CD14-positive monocyte (primary cell): ENCODE measurements around the gene SREK1IP1. TPM values are rescaled to one million over a fixed set of nuclear protein-coding genes. Genes with fewer than 3 reads are reported as not detected.

Experiments
- DNase-seq, 3 donors: peaks; one replicate each; pipeline ENCODE4 v3.0.0-alpha.2; 2011 to 2022
- H2AFZ ChIP-seq: 2 replicates; pipeline ENCODE4 v1.6.0; 2012; ENCODE audit warnings: mild to moderate bottlenecking, low read depth, low read length, inconsistent platforms; ENCODE audit not compliant: insufficient read depth, poor library complexity, severe bottlenecking
- H3K27ac ChIP-seq, 2 donors: 1 replicate in 1 of 2; 2 replicates in 1 of 2; pipeline ENCODE4 v1.5.1; 2012 to 2013; ENCODE audit warnings: low read length in 2 of 2, control low read depth in 1 of 2, inconsistent platforms in 1 of 2, low read depth in 1 of 2, mild to moderate bottlenecking in 1 of 2
- H3K27me3 ChIP-seq, 2 donors: one replicate each; pipeline versions ENCODE4 v1.6.0 to v1.6.1; 2011 to 2013; ENCODE audit warnings: low read length in 2 of 2; ENCODE audit not compliant: control insufficient read depth in 2 of 2, insufficient read depth in 2 of 2
- H3K36me3 ChIP-seq, 2 donors: replicated peaks in 1 of 2; 1 replicate in 1 of 2; 2 replicates in 1 of 2; pipeline versions ENCODE4 v1.5.1 to v1.6.1; 2012 to 2013; ENCODE audit warnings: low read length in 2 of 2, control low read depth in 1 of 2, inconsistent platforms in 1 of 2, mild to moderate bottlenecking in 1 of 2; ENCODE audit not compliant: insufficient read depth in 2 of 2, control insufficient read depth in 1 of 2
- H3K4me1 ChIP-seq, 2 donors: 1 replicate in 1 of 2; 2 replicates in 1 of 2; pipeline versions ENCODE4 v1.5.1 to v1.6.1; 2012 to 2013; ENCODE audit warnings: low read length in 2 of 2, control low read depth in 1 of 2, inconsistent platforms in 1 of 2, mild to moderate bottlenecking in 1 of 2, moderate library complexity in 1 of 2; ENCODE audit not compliant: insufficient read depth in 2 of 2, control insufficient read depth in 1 of 2
- H3K4me2 ChIP-seq: replicated peaks from 2 replicates; pipeline ENCODE3; 2012; ENCODE audit warnings: low read length, moderate library complexity, mild to moderate bottlenecking; ENCODE audit not compliant: poor library complexity, severe bottlenecking; ENCODE audit errors: extremely low read depth
- H3K4me3 ChIP-seq, 3 experiments: fragments of 200-600 bp in 1 of 3; sonication (generic) in 1 of 3; replicated peaks in 1 of 3; 1 replicate in 2 of 3; 2 replicates in 1 of 3; pipeline ENCODE4 v1.5.1; 2011 to 2013; ENCODE audit warnings: low read length in 3 of 3, mild to moderate bottlenecking in 3 of 3, control low read depth in 2 of 3, low read depth in 2 of 3, inconsistent platforms in 1 of 3, moderate library complexity in 1 of 3
- H3K79me2 ChIP-seq: 2 replicates; pipeline ENCODE4 v1.6.0; 2012; ENCODE audit warnings: mild to moderate bottlenecking, control low read depth, inconsistent platforms, low read length, moderate library complexity; ENCODE audit not compliant: insufficient read depth
- H3K9ac ChIP-seq: 2 replicates; pipeline ENCODE4 v1.6.0; 2017; ENCODE audit warnings: low read length, mild to moderate bottlenecking; ENCODE audit not compliant: insufficient read depth, poor library complexity, severe bottlenecking
- H3K9me3 ChIP-seq, 2 donors: replicated peaks in 1 of 2; 1 replicate in 1 of 2; 2 replicates in 1 of 2; pipeline versions ENCODE4 v1.5.1 to v1.6.1; 2012 to 2013; ENCODE audit warnings: low read length in 2 of 2, control low read depth in 1 of 2; ENCODE audit not compliant: control insufficient read depth in 1 of 2, insufficient read depth in 1 of 2
- H4K20me1 ChIP-seq: 2 replicates; pipeline ENCODE4 v1.6.0; 2012; ENCODE audit warnings: mild to moderate bottlenecking, low read length, control low read depth, moderate library complexity; ENCODE audit not compliant: insufficient read depth
- H3K27ac Mint-ChIP-seq, 7 donors: one replicate each; pipeline ENCODE4 v1.8.0; 2020; ENCODE audit warnings: mild to moderate bottlenecking in 7 of 7, mixed read lengths in 7 of 7, moderate library complexity in 6 of 7, inconsistent platforms in 2 of 7
- H3K27me3 Mint-ChIP-seq, 3 donors: one replicate each; pipeline ENCODE4 v1.8.0; 2021 to 2022; ENCODE audit warnings: low read depth in 3 of 3, mild to moderate bottlenecking in 3 of 3, mixed read lengths in 3 of 3, moderate library complexity in 3 of 3, inconsistent platforms in 1 of 3
- H3K36me3 Mint-ChIP-seq, 2 donors: one replicate each; pipeline ENCODE4 v1.8.0; 2020; ENCODE audit warnings: mixed read lengths in 2 of 2, inconsistent platforms in 1 of 2, mild to moderate bottlenecking in 1 of 2
- H3K4me1 Mint-ChIP-seq: one replicate; pipeline ENCODE4 v1.8.0; 2020; ENCODE audit warnings: mild to moderate bottlenecking, mixed read lengths
- H3K4me3 Mint-ChIP-seq, 2 donors: one replicate each; pipeline ENCODE4 v1.8.0; 2020; ENCODE audit warnings: mild to moderate bottlenecking in 2 of 2, mixed read lengths in 2 of 2, moderate library complexity in 1 of 2
- H3K9me3 Mint-ChIP-seq, 7 donors: one replicate each; pipeline ENCODE4 v1.8.0; 2020 to 2022; ENCODE audit warnings: mixed read lengths in 7 of 7, mild to moderate bottlenecking in 6 of 7, moderate library complexity in 6 of 7, inconsistent platforms in 2 of 7
- WGBS: methylation state at CpG from one replicate; pipeline ENCODE4 v1.1.5; 2013; ENCODE audit warnings: missing lambda C conversion rate; ENCODE audit not compliant: insufficient coverage; 5-methylcytosine and 5-hydroxymethylcytosine counted together
- intact Hi-C, 2 donors: fragments of 100-400 bp; cut with micrococcal nuclease; formaldehyde crosslinking; loops; one replicate each; pipeline versions ENCODE4 v1.15.0 to v1.15.1; 2023
- polyA plus RNA-seq, 3 donors: library from polyadenylated mRNA; depleted of rRNA in 1 of 3; unstranded in 2 of 3; stranded (reverse) in 1 of 3; fragments of 300-500 nt in 2 of 3; fragments of >200 nt in 1 of 3; fragmentation: Illumina TruSeq in 2 of 3; gene quantifications; 1 replicate in 2 of 3; 2 replicates in 1 of 3; pipeline ENCODE4 v1.2.3, GENCODE V29; 2012 to 2021
- TF ChIP-seq, protein P1 (sequence below): fragments of 200-600 bp; IDR thresholded peaks from one replicate; pipeline ENCODE4 v1.8.0; 2022; ENCODE audit warnings: antibody characterized with exemption, mild to moderate bottlenecking

Gene SREK1IP1
- polyA plus RNA-seq, 3 donors, result 6.9 to 18.3 (median 16.9) TPM

DNA sequence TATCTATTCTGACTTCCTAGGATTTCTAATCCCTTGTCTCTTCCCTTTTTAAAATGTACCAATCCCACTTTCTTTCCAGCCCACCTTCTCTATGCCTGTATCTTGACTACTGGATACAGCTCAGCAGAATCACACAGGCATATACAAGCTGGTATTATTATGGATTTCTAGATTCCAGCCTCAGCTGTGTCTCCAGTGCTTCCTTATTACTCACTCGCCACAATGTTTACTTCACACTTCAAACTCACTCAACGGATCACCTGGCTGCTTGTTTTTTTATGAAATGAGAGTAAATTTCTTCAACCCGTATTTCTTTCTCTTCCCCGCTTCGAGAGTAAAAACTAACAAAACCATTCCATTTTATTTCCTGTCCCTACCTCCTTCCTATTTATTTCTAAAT is 39.0 kb upstream of the SREK1IP1 start:
- no peak overlapping the region for H3K9ac ChIP-seq
- H3K79me2 ChIP-seq, result no peaks in the 10 kb centered on the region
- H3K27me3 ChIP-seq, result no peaks in the 10 kb centered on the region
- peaks cover 0 to 1% (median 0%) of the 10 kb centered on the region in 7 donors for H3K9me3 Mint-ChIP-seq
- no peak overlapping the region for H3K27ac Mint-ChIP-seq
- H3K9me3 ChIP-seq, result no peaks in the 10 kb centered on the region
- H3K4me2 ChIP-seq, result no peak overlapping the region
- H3K27me3 Mint-ChIP-seq, result no peaks in the 10 kb centered on the region
- intact Hi-C loops, result no loop called here
- H3K27ac ChIP-seq, result no peak overlapping the region
- TF ChIP-seq, protein P1, sequence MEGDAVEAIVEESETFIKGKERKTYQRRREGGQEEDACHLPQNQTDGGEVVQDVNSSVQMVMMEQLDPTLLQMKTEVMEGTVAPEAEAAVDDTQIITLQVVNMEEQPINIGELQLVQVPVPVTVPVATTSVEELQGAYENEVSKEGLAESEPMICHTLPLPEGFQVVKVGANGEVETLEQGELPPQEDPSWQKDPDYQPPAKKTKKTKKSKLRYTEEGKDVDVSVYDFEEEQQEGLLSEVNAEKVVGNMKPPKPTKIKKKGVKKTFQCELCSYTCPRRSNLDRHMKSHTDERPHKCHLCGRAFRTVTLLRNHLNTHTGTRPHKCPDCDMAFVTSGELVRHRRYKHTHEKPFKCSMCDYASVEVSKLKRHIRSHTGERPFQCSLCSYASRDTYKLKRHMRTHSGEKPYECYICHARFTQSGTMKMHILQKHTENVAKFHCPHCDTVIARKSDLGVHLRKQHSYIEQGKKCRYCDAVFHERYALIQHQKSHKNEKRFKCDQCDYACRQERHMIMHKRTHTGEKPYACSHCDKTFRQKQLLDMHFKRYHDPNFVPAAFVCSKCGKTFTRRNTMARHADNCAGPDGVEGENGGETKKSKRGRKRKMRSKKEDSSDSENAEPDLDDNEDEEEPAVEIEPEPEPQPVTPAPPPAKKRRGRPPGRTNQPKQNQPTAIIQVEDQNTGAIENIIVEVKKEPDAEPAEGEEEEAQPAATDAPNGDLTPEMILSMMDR, result no peak
- H2AFZ ChIP-seq, result no peak overlapping the region
- WGBS, result 100% methylated on average over 3 of the region's 5 CpGs
- no peak overlapping the region for H3K4me3 Mint-ChIP-seq
- peaks cover 37 to 63% of the 10 kb centered on the region in 2 donors for H3K36me3 ChIP-seq
- no peaks in the 10 kb centered on the region for H4K20me1 ChIP-seq
- no peak overlapping the region for H3K4me3 ChIP-seq
- peaks cover 24 to 32% of the 10 kb centered on the region in 2 donors for H3K36me3 Mint-ChIP-seq
- H3K4me1 Mint-ChIP-seq, result no peaks in the 10 kb centered on the region
- no peaks in the 10 kb centered on the region for H3K4me1 ChIP-seq
- no peak for DNase-seq

- H3K36me3 Mint-ChIP-seq, result peaks cover 24 to 32% of the 10 kb centered on the region in 2 donors
- peaks cover 0 to 1% (median 0%) of the 10 kb centered on the region in 7 donors for H3K9me3 Mint-ChIP-seq
- TF ChIP-seq, protein P1, result no peak
- no peak overlapping the region for H2AFZ ChIP-seq
- no peak overlapping the region for H3K4me3 Mint-ChIP-seq
- H3K4me1 ChIP-seq, result no peaks in the 10 kb centered on the region
- H3K27me3 ChIP-seq, result no peaks in the 10 kb centered on the region
- H3K27ac ChIP-seq, result no peak overlapping the region
- peaks cover 39 to 73% of the 10 kb centered on the region in 2 donors for H3K36me3 ChIP-seq
- no peak overlapping the region for H3K4me3 ChIP-seq
- H3K27ac Mint-ChIP-seq, result no peak overlapping the region
- H3K4me1 Mint-ChIP-seq, result no peaks in the 10 kb centered on the region
- H3K9me3 ChIP-seq, result no peaks in the 10 kb centered on the region
- DNase-seq, result no peak
- H3K4me2 ChIP-seq, result no peak overlapping the region
- H4K20me1 ChIP-seq, result no peaks in the 10 kb centered on the region
- H3K9ac ChIP-seq, result no peak overlapping the region
- H3K79me2 ChIP-seq, result no peaks in the 10 kb centered on the region
- no peaks in the 10 kb centered on the region for H3K27me3 Mint-ChIP-seq
- WGBS, result no CpG with 5 or more reads among the region's 2 CpGs
- intact Hi-C loops, result no loop called here
Measured at GRCh38 chr5:64806537-64806936, 38.0 kb upstream of the SREK1IP1 start.
